HEK293 (cell line): ENCODE data around the gene OR10K2.

Experiments used
- CTCF ChIA-PET: fragments of 350-600 bp; formaldehyde crosslinking; extraction: SDS; loops from one replicate; lab custom pipeline; 2021; ENCODE audit warnings: antibody characterized with exemption; lab: Yijun Ruan, JAX
- POLR2A ChIA-PET: fragments of 300-600 bp; formaldehyde crosslinking; extraction: SDS; loops from one replicate; lab custom pipeline; 2020; ENCODE audit warnings: antibody characterized with exemption, inconsistent platforms; lab: Yijun Ruan, JAX
- H3K27ac ChIP-seq: fragments of 200-500 bp; sonication (Bioruptor generic); 2 replicates; pipeline ENCODE4 v1.5.1; 2014; ENCODE audit warnings: low read depth, low read length, control low read depth, inconsistent platforms; ENCODE audit errors: extremely low read depth
- H3K36me3 ChIP-seq, 2 experiments: fragments of 200-500 bp in 1 of 2; sonication (Bioruptor generic) in 1 of 2; 1 replicate in 1 of 2; 2 replicates in 1 of 2; pipeline ENCODE4 v1.5.1; 2014 to 2017; ENCODE audit warnings: inconsistent platforms in 2 of 2, low read length in 2 of 2; ENCODE audit not compliant: control insufficient read depth in 2 of 2, insufficient read depth in 1 of 2
- H3K4me1 ChIP-seq: fragments of 200-500 bp; sonication (Bioruptor generic); 2 replicates; pipeline ENCODE4 v1.5.1; 2014; ENCODE audit warnings: mild to moderate bottlenecking, low read length, inconsistent platforms; ENCODE audit not compliant: control insufficient read depth, insufficient read depth
- H3K4me3 ChIP-seq: 2 replicates; pipeline ENCODE4 v1.5.1; 2011; ENCODE audit warnings: low read depth, mild to moderate bottlenecking, control low read depth, low read length, moderate library complexity
- H3K9me3 ChIP-seq: fragments of 200-500 bp; sonication (Bioruptor generic); 2 replicates; pipeline ENCODE4 v1.5.1; 2014; ENCODE audit warnings: low read depth, low read length, inconsistent platforms; ENCODE audit not compliant: control insufficient read depth, insufficient read depth
- GLI4 ChIP-seq: fragments of 450-650 bp; formaldehyde crosslinking; IDR thresholded peaks from 2 replicates; pipeline ENCODE4 v1.5.1; 2016; ENCODE audit warnings: missing biosample characterization, missing genetic modification characterization
- HOXD13 ChIP-seq: sonication (generic); formaldehyde crosslinking; IDR thresholded peaks from 2 replicates; pipeline ENCODE4 v1.8.0; 2022; ENCODE audit warnings: missing genetic modification reagents, borderline replicate concordance
- MEIS1 ChIP-seq: sonication (generic); formaldehyde crosslinking; IDR thresholded peaks from 2 replicates; pipeline ENCODE4 v1.8.1; 2022; ENCODE audit warnings: missing genetic modification reagents, mild to moderate bottlenecking, borderline replicate concordance
- SP2 ChIP-seq: fragments of 450-650 bp; formaldehyde crosslinking; IDR thresholded peaks from 2 replicates; pipeline ENCODE4 v1.5.1; 2016; ENCODE audit warnings: missing biosample characterization, missing genetic modification characterization
- SP7 ChIP-seq: fragments of 450-650 bp; formaldehyde crosslinking; IDR thresholded peaks from 2 replicates; pipeline ENCODE4 v1.5.1; 2016; ENCODE audit warnings: missing biosample characterization, missing genetic modification characterization
- ZBTB20 ChIP-seq: fragments of 450-650 bp; formaldehyde crosslinking; IDR thresholded peaks from 2 replicates; pipeline ENCODE4 v1.5.1; 2016; ENCODE audit warnings: missing biosample characterization, missing genetic modification characterization
- ZBTB7A ChIP-seq: fragments of 450-650 bp; formaldehyde crosslinking; IDR thresholded peaks from 2 replicates; pipeline ENCODE4 v1.5.1; 2016; ENCODE audit warnings: low read depth, missing biosample characterization, missing genetic modification characterization
- ZNF112 ChIP-seq: fragments of 450-650 bp; formaldehyde crosslinking; IDR thresholded peaks from 2 replicates; pipeline ENCODE4 v1.5.0; 2017; ENCODE audit warnings: missing biosample characterization, missing genetic modification characterization
- ZNF548 ChIP-seq: fragments of 450-650 bp; formaldehyde crosslinking; IDR thresholded peaks from 2 replicates; pipeline ENCODE4 v1.5.1; 2016; ENCODE audit warnings: missing biosample characterization, missing genetic modification characterization
- ZNF621 ChIP-seq: fragments of 450-650 bp; formaldehyde crosslinking; IDR thresholded peaks from 2 replicates; pipeline ENCODE4 v1.5.1; 2017; ENCODE audit warnings: missing biosample characterization, missing genetic modification characterization
- ZNF670 ChIP-seq: fragments of 450-650 bp; formaldehyde crosslinking; IDR thresholded peaks from 2 replicates; pipeline ENCODE4 v1.5.1; 2016; ENCODE audit warnings: missing biosample characterization, missing genetic modification characterization, low read depth
- TF ChIP-seq, protein P1 (sequence below): fragments of 450-650 bp; formaldehyde crosslinking; IDR thresholded peaks from 2 replicates; pipeline ENCODE4 v1.5.1; 2016; ENCODE audit warnings: missing biosample characterization, missing genetic modification characterization
- TF ChIP-seq, protein P2 (sequence below): fragments of 450-650 bp; formaldehyde crosslinking; IDR thresholded peaks from 2 replicates; pipeline ENCODE4 v1.5.1; 2016; ENCODE audit warnings: missing biosample characterization, missing genetic modification characterization
- TF ChIP-seq, protein P3 (sequence below): fragments of 450-650 bp; formaldehyde crosslinking; IDR thresholded peaks from 2 replicates; pipeline ENCODE4 v1.5.1; 2016; ENCODE audit warnings: missing biosample characterization, missing genetic modification characterization
- TF ChIP-seq, protein P4 (sequence below): fragments of 450-650 bp; formaldehyde crosslinking; IDR thresholded peaks from 2 replicates; pipeline ENCODE4 v1.5.1; 2017; ENCODE audit warnings: missing biosample characterization, missing genetic modification characterization
- TF ChIP-seq, protein P5 (sequence below): fragments of 450-650 bp; formaldehyde crosslinking; IDR thresholded peaks from 2 replicates; pipeline ENCODE4 v1.5.1; 2016; ENCODE audit warnings: missing biosample characterization, missing genetic modification characterization
- TF ChIP-seq, protein P6 (sequence below): fragments of 450-650 bp; formaldehyde crosslinking; IDR thresholded peaks from 2 replicates; pipeline ENCODE4 v1.5.1; 2016; ENCODE audit warnings: missing biosample characterization, missing genetic modification characterization
- TF ChIP-seq, protein P7 (sequence below): fragments of 450-650 bp; formaldehyde crosslinking; IDR thresholded peaks from 2 replicates; pipeline ENCODE4 v1.5.1; 2017; ENCODE audit warnings: missing biosample characterization, missing genetic modification characterization
- TF ChIP-seq, protein P8 (sequence below): fragments of 450-650 bp; formaldehyde crosslinking; IDR thresholded peaks from 2 replicates; pipeline ENCODE4 v1.5.1; 2016; ENCODE audit warnings: missing biosample characterization, missing genetic modification characterization

OR10K2 gene

DNA sequence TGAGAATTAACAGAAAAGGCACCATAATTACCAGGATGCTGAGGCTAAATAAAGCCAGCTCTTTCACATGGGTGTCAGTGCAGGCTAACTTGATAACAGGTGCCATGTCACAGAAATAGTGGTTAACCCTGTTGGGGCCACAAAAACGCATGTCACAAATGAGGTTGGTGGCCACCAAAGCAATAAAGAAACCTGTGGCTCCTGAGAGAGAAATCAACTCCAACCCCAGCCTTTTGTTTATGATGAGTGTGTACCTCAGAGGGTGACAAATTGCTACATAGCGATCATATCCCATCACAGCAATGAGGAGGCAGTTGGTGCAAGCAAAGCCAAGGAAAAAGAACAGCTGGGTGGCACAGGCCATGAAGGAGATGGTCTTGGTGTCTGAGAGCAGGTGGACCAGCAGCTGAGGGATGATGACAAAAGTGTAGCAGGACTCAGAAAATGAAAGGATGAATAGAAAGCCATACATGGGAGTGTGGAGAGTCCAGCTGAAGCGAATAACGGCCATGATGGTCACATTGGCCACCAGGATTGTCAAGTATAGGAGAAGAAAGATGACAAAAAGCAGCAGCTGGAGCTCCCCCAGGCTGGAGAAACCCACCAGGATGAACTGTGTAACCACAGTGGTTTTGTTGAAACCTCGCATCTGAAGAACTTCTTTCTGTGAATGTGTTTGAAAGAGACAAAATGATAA lies 27.1 kb downstream of the OR10K2 start, which contains the start of gene OR10T2:
Gene OR10T2, minus strand, starts transcription at position 649 of the 697 bp plus-strand sequence. Its CDS starts 0 bp downstream, at position 649.
- no peaks in the 10 kb centered on the region for H3K4me1 ChIP-seq
- no peak for TF ChIP-seq SP7
- no peak for TF ChIP-seq HOXD13 (CRISPR knock-in tag)
- TF ChIP-seq ZBTB7A (tag by site-specific recombination): no peak
- TF ChIP-seq, protein P1, sequence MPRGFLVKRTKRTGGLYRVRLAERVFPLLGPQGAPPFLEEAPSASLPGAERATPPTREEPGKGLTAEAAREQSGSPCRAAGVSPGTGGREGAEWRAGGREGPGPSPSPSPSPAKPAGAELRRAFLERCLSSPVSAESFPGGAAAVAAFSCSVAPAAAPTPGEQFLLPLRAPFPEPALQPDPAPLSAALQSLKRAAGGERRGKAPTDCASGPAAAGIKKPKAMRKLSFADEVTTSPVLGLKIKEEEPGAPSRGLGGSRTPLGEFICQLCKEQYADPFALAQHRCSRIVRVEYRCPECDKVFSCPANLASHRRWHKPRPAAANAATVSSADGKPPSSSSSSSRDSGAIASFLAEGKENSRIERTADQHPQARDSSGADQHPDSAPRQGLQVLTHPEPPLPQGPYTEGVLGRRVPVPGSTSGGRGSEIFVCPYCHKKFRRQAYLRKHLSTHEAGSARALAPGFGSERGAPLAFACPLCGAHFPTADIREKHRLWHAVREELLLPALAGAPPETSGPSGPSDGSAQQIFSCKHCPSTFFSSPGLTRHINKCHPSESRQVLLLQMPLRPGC (tag by site-specific recombination): no peak
- TF ChIP-seq, protein P2, sequence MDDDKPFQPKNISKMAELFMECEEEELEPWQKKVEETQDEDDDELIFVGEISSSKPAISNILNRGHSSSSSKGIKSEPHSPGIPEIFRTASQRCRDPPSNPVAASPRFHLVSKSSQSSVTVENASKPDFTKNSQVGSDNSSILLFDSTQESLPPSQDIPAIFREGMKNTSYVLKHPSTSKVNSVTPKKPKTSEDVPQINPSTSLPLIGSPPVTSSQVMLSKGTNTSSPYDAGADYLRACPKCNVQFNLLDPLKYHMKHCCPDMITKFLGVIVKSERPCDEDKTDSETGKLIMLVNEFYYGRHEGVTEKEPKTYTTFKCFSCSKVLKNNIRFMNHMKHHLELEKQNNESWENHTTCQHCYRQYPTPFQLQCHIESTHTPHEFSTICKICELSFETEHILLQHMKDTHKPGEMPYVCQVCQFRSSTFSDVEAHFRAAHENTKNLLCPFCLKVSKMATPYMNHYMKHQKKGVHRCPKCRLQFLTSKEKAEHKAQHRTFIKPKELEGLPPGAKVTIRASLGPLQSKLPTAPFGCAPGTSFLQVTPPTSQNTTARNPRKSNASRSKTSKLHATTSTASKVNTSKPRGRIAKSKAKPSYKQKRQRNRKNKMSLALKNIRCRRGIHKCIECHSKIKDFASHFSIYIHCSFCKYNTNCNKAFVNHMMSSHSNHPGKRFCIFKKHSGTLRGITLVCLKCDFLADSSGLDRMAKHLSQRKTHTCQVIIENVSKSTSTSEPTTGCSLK (tag by site-specific recombination): no peak
- TF ChIP-seq, protein P3, sequence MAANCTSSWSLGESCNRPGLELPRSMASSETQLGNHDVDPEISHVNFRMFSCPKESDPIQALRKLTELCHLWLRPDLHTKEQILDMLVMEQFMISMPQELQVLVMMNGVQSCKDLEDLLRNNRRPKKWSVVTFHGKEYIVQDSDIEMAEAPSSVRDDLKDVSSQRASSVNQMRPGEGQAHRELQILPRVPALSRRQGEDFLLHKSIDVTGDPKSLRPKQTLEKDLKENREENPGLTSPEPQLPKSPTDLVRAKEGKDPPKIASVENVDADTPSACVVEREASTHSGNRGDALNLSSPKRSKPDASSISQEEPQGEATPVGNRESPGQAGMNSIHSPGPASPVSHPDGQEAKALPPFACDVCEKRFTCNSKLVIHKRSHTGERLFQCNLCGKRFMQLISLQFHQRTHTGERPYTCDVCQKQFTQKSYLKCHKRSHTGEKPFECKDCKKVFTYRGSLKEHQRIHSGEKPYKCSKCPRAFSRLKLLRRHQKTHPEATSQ: no peak
- TF ChIP-seq, protein P4, sequence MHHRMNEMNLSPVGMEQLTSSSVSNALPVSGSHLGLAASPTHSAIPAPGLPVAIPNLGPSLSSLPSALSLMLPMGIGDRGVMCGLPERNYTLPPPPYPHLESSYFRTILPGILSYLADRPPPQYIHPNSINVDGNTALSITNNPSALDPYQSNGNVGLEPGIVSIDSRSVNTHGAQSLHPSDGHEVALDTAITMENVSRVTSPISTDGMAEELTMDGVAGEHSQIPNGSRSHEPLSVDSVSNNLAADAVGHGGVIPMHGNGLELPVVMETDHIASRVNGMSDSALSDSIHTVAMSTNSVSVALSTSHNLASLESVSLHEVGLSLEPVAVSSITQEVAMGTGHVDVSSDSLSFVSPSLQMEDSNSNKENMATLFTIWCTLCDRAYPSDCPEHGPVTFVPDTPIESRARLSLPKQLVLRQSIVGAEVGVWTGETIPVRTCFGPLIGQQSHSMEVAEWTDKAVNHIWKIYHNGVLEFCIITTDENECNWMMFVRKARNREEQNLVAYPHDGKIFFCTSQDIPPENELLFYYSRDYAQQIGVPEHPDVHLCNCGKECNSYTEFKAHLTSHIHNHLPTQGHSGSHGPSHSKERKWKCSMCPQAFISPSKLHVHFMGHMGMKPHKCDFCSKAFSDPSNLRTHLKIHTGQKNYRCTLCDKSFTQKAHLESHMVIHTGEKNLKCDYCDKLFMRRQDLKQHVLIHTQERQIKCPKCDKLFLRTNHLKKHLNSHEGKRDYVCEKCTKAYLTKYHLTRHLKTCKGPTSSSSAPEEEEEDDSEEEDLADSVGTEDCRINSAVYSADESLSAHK (tag by site-specific recombination): no peak
- TF ChIP-seq ZNF670 (tag by site-specific recombination): no peak
- TF ChIP-seq ZNF621: no peak
- TF ChIP-seq, protein P5, sequence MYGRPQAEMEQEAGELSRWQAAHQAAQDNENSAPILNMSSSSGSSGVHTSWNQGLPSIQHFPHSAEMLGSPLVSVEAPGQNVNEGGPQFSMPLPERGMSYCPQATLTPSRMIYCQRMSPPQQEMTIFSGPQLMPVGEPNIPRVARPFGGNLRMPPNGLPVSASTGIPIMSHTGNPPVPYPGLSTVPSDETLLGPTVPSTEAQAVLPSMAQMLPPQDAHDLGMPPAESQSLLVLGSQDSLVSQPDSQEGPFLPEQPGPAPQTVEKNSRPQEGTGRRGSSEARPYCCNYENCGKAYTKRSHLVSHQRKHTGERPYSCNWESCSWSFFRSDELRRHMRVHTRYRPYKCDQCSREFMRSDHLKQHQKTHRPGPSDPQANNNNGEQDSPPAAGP: no peak
- no peak for TF ChIP-seq ZNF548 (tag by site-specific recombination)
- TF ChIP-seq ZBTB20 (tag by site-specific recombination): no peak
- TF ChIP-seq, protein P6, sequence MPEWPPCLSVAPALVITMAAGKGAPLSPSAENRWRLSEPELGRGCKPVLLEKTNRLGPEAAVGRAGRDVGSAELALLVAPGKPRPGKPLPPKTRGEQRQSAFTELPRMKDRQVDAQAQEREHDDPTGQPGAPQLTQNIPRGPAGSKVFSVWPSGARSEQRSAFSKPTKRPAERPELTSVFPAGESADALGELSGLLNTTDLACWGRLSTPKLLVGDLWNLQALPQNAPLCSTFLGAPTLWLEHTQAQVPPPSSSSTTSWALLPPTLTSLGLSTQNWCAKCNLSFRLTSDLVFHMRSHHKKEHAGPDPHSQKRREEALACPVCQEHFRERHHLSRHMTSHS (tag by site-specific recombination): no peak
- no peak for TF ChIP-seq GLI4
- TF ChIP-seq, protein P7, sequence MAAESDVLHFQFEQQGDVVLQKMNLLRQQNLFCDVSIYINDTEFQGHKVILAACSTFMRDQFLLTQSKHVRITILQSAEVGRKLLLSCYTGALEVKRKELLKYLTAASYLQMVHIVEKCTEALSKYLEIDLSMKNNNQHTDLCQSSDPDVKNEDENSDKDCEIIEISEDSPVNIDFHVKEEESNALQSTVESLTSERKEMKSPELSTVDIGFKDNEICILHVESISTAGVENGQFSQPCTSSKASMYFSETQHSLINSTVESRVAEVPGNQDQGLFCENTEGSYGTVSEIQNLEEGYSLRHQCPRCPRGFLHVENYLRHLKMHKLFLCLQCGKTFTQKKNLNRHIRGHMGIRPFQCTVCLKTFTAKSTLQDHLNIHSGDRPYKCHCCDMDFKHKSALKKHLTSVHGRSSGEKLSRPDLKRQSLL (tag by site-specific recombination): no peak
- TF ChIP-seq SP2 (tag by site-specific recombination): no peak
- TF ChIP-seq, protein P8, sequence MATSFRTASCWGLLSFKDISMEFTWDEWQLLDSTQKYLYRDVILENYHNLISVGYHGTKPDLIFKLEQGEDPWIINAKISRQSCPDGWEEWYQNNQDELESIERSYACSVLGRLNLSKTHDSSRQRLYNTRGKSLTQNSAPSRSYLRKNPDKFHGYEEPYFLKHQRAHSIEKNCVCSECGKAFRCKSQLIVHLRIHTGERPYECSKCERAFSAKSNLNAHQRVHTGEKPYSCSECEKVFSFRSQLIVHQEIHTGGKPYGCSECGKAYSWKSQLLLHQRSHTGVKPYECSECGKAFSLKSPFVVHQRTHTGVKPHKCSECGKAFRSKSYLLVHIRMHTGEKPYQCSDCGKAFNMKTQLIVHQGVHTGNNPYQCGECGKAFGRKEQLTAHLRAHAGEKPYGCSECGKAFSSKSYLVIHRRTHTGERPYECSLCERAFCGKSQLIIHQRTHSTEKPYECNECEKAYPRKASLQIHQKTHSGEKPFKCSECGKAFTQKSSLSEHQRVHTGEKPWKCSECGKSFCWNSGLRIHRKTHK (tag by site-specific recombination): no peak
- TF ChIP-seq MEIS1 (CRISPR knock-in tag): no peak
- TF ChIP-seq ZNF112 (tag by site-specific recombination): no peak
- TF ChIP-seq, all 188 proteins: peak for 0
- POLR2A ChIA-PET: no interaction called here
- Histone ChIP-seq H3K36me3 (no peaks in the 10 kb centered on the region), H3K4me3 (no peak within 1 kb of the TSS), H3K27ac (no peak within 1 kb of the TSS), H3K9me3 (no peaks in the 10 kb centered on the region)
- CTCF ChIA-PET: no interaction called here
